HAP-1 (cell line): Measurements from ENCODE around the gene EP300.
"Not testable (repeated sequence)": the region's sequence is repeated elsewhere in the genome, so short reads cannot be mapped to it uniquely, and the experiment has no call there.

Experiments
- DNase-seq, 2 experiments: peaks; one replicate each; pipeline ENCODE4 v3.0.0-alpha.2; 2016 to 2020; ENCODE audit warnings: low spot score in 2 of 2
- H3K27me3 ChIP-seq: fragments of 250-450 bp; sonication (Bioruptor Pico); 2 replicates; pipeline ENCODE4 v1.5.1; 2020; ENCODE audit warnings: low read depth, mild to moderate bottlenecking, moderate library complexity
- H3K36me3 ChIP-seq: fragments of 250-450 bp; sonication (Bioruptor Pico); replicated peaks from 2 replicates; pipeline ENCODE4 v1.5.1; 2020; ENCODE audit warnings: mild to moderate bottlenecking
- H3K4me1 ChIP-seq: fragments of 250-450 bp; sonication (Bioruptor Pico); 2 replicates; pipeline ENCODE4 v1.5.1; 2020; ENCODE audit warnings: mild to moderate bottlenecking
- H3K4me3 ChIP-seq: fragments of 250-450 bp; sonication (Bioruptor Pico); 2 replicates; pipeline ENCODE4 v1.5.1; 2020; ENCODE audit warnings: mild to moderate bottlenecking, moderate library complexity
- H3K9me3 ChIP-seq: fragments of 250-450 bp; sonication (Bioruptor Pico); 2 replicates; pipeline ENCODE4 v1.5.1; 2020; ENCODE audit warnings: mild to moderate bottlenecking, moderate library complexity
- in situ Hi-C: fragments of 300-500 bp; cut with MboI; formaldehyde crosslinking; loops from 3 replicates; pipeline ENCODE4 v1.14.3; 2020; ENCODE audit warnings: low sequenced_read_pairs, inconsistent platforms, mixed read lengths

The EP300 gene

DNA sequence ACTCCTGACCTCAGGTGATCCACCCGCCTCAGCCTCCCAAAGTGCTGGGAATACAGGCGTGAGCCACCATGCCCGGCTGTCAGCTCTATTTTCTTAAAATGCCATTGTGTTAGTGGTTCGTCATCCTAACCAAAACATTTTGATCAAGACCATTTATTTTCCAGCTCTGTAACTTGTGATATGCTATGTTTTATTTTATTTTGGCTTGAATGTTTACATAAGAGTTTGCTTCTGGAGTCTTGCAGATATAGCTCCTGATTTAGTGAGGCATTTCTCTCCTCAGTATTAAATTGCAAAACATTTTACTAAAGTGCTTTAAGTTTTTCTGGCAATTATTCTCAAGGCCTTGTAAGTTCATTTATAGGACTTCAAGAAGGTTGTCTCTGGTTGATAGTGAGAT, 4.4 kb downstream of the EP300 start:
- in situ Hi-C loops, result no loop called here
- no peak for DNase-seq
- H3K27me3 ChIP-seq, result no peaks in the 10 kb centered on the region
- H3K4me1 ChIP-seq, result peaks cover 14% of the 10 kb centered on the region
- H3K36me3 ChIP-seq, result peaks cover 11% of the 10 kb centered on the region
- no peaks in the 10 kb centered on the region for H3K9me3 ChIP-seq
- H3K4me3 ChIP-seq, result no peak overlapping the region

DNA sequence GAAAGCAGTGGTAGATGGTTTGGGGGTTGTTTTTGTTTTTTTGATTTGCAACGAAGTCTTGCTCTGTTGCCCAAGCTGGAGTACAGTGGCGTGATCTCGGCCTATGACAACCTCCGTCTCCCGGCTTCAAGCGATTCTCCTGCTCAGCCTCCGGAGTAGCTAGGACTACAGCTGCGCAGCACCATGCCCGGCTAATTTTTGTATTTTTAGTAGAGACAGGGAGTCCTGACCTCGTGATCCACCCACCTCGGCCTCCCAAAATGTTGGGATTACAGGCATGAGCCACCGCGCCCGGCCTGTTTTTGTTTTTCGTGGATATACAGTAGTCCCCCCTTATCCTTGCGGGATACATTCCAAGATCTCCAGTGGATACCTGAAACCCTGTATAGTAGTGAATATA, 6.6 kb downstream of the EP300 start:
- no peaks in the 10 kb centered on the region for H3K27me3 ChIP-seq
- DNase-seq, result no peak
- H3K36me3 ChIP-seq, result peaks cover 11% of the 10 kb centered on the region
- H3K4me1 ChIP-seq, result peaks cover 14% of the 10 kb centered on the region
- H3K9me3 ChIP-seq, result no peaks in the 10 kb centered on the region
- no peak overlapping the region for H3K4me3 ChIP-seq
- in situ Hi-C loops, result no loop called here

DNA sequence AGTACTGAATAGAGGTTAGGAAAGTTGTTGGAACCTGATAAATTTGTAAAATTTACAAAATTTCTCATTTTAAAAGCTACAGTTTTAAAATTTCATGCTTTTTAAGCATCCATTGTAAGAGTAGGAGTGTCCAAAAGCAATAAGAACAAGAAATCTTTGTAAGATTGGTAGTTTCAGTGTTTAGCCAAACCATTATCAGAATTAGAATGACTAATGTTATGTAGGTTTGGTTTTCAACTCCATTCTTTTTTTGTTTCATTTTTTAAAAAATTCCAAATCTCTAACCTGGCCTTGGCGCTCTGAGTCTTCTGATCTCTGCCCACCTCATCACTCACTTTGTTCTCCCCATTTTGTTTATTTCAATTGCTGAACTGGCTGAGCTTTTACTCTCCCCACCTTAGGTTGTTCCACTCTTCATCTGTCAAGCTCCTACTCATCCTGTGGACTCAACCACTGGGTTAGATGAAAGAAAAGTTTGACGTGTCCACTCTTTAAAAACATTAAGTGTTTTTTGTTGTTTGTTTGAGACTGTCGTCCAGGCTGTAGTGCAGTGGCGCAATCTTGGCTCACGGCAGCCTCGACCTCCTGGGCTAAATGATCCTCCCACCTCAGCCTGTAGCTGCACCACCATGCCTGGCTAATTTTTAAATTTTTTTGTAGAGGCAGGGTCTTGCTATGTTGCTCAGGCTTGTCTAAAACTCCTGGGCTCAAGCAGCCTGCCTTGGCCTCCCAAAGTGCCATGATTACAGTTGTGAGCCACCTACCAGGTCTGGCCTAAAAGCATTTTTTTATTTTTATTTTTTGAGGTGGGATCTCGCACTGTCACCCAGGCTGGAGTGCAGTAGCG, 14.0 kb downstream of the EP300 start:
- Histone ChIP-seq H3K9me3 (no peaks in the 10 kb centered on the region), H3K27me3 (no peaks in the 10 kb centered on the region), H3K4me3 (no peak overlapping the region), H3K36me3 (no peaks in the 10 kb centered on the region; the same call in 1 of the 2 replicates), H3K4me1 (peaks cover 2% of the 10 kb centered on the region)
- no peak for DNase-seq
- in situ Hi-C loops, result no loop called here

DNA sequence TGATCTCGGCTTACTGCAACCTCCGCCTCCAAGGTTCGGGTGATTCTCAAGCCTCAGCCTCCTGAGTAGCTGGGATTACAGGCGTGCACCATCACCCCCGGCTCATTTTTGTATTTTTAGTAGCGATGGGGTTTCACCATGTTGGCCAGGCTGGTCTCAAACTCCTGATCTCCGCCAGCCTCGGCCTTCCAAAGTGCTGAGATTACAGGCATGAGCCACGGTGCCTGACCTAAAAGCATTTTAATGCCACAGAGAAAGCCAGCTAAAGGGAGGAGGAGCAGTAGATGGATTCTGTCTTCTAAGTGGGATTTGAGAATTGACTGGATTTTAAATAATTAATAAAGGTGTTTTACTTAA, 14.6 kb downstream of the EP300 start:
- H3K4me3 ChIP-seq, DNase-seq, H3K9me3 ChIP-seq, H3K4me1 ChIP-seq, H3K36me3 ChIP-seq, H3K27me3 ChIP-seq, in situ Hi-C loops: not testable (repeated sequence)

DNA sequence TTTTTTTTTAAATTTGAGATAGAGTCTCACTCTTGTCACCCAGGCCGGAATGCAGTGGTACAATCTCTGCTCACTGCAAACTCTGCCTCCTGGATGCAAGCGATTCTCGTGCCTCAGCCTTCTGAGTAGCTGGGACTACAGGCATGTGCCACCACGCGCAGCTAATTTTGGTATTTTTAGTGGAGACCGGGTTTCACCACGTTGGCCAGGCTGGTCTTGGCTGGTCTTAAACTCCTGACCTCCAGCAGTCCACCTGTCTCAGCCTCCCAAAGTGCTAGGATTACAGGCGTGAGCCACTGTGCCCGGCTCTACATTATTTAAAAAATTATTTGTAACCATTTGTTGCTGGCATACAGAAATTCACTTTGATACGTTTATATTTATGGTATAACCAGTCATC, 18.6 kb downstream of the EP300 start:
- Histone ChIP-seq H3K27me3 (no peaks in the 10 kb centered on the region), H3K9me3 (no peaks in the 10 kb centered on the region), H3K4me1 (peaks cover 2% of the 10 kb centered on the region), H3K36me3 (peaks cover 4% of the 10 kb centered on the region), H3K4me3 (no peak overlapping the region)
- in situ Hi-C loops, result no loop called here
- DNase-seq, result no peak

DNA sequence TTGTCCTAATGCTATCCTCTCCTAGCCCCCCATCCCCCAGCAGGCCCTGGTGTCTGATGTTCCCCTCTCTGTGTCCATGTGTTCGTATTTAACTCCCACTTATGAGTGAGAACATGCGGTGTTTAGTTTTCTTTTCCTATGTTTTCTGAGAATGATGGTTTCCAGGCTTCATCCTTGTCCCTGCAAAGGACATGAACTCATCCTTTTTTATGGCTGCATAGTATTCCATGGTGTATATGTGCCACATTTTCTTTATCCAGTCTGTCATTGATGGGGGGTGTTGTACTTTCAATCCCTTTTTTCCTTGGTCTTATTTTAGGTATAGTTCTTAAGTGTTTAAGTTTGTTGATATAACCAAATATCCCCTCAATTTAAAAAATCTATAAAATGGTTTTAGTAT, 23.9 kb downstream of the EP300 start:
- Histone ChIP-seq H3K4me3 (no peak overlapping the region), H3K27me3 (no peaks in the 10 kb centered on the region), H3K36me3 (peaks cover 31% of the 10 kb centered on the region), H3K9me3 (no peaks in the 10 kb centered on the region), H3K4me1 (peaks cover 5% of the 10 kb centered on the region)
- in situ Hi-C loops, result no loop called here
- DNase-seq, result no peak

DNA sequence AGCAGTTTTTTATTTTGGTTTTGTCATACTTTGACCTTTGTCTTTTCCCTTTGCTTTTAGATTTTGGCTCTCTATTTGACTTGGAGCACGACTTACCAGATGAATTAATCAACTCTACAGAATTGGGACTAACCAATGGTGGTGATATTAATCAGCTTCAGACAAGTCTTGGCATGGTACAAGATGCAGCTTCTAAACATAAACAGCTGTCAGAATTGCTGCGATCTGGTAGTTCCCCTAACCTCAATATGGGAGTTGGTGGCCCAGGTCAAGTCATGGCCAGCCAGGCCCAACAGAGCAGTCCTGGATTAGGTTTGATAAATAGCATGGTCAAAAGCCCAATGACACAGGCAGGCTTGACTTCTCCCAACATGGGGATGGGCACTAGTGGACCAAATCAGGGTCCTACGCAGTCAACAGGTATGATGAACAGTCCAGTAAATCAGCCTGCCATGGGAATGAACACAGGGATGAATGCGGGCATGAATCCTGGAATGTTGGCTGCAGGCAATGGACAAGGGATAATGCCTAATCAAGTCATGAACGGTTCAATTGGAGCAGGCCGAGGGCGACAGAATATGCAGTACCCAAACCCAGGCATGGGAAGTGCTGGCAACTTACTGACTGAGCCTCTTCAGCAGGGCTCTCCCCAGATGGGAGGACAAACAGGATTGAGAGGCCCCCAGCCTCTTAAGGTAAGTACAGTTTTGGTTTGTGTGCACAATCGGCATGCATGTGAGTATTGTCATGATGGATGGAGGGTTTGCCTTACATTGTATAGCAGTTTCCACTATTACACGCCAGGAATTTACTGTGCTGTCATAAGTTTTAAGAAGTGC, 25.0 kb downstream of the EP300 start:
- H3K27me3 ChIP-seq, result no peaks in the 10 kb centered on the region
- H3K36me3 ChIP-seq, result peaks cover 31% of the 10 kb centered on the region
- in situ Hi-C loops, result no loop called here
- no peaks in the 10 kb centered on the region for H3K9me3 ChIP-seq
- DNase-seq, result no peak
- no peak overlapping the region for H3K4me3 ChIP-seq
- peaks cover 10% of the 10 kb centered on the region for H3K4me1 ChIP-seq

DNA sequence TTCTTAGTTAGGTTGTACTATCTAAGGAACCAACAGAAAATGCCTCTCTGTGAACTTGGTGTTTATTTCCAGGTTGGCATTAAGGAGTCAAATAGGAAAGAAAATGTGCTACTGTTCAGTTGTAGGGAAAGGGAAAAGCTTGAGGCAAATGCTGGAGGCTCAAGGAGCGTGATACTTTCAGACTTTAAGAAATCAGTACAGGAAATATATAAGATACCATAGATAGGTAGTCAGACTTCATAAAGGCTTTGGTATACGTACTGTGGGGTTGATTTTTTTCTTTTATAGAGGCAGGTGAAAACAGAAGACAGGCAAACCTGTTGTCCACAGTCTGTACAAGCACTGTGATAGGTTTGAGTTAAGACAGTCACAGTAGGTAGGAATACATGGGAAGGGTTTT, 30.8 kb downstream of the EP300 start:
- peaks cover 45% of the 10 kb centered on the region for H3K36me3 ChIP-seq
- peaks cover 10% of the 10 kb centered on the region for H3K4me1 ChIP-seq
- no peaks in the 10 kb centered on the region for H3K9me3 ChIP-seq
- no peak for DNase-seq
- in situ Hi-C loops, result no loop called here
- no peak overlapping the region for H3K4me3 ChIP-seq
- no peaks in the 10 kb centered on the region for H3K27me3 ChIP-seq

DNA sequence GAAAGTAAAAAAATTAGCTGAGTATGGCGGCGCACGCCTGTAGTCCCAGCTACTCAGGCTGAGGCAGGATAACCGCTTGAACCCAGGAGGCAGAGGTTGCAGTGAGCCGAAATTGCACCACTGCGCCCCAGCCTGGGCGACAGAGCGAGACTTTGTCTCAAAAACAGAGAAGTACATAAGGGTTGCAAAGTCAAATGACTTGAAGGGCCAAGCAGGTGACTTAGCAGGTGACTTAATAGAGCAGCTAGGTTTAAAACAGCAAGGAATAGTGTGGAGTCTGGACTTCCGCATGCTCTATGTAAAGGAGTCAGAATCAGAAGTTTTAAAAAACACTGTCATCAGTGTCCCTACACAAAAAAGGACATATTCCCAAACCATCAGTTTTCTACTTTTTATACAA, 31.7 kb downstream of the EP300 start:
- no peaks in the 10 kb centered on the region for H3K27me3 ChIP-seq
- no peak for DNase-seq
- peaks cover 10% of the 10 kb centered on the region for H3K4me1 ChIP-seq
- H3K4me3 ChIP-seq, result no peak overlapping the region
- H3K9me3 ChIP-seq, result no peaks in the 10 kb centered on the region
- peaks cover 51% of the 10 kb centered on the region for H3K36me3 ChIP-seq
- in situ Hi-C loops, result no loop called here

DNA sequence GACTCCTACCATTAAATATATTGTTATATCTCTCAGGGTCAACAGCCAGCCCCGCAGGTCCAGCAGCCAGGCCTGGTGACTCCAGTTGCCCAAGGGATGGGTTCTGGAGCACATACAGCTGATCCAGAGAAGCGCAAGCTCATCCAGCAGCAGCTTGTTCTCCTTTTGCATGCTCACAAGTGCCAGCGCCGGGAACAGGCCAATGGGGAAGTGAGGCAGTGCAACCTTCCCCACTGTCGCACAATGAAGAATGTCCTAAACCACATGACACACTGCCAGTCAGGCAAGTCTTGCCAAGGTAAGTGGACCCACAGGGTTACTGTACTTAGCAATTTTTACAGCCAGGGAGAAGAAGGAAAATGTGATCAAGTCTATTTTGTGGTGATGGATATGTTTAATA, 35.1 kb downstream of the EP300 start:
- H3K36me3 ChIP-seq, result peaks cover 77% of the 10 kb centered on the region
- no peaks in the 10 kb centered on the region for H3K9me3 ChIP-seq
- H3K27me3 ChIP-seq, result no peaks in the 10 kb centered on the region
- H3K4me1 ChIP-seq, result no peaks in the 10 kb centered on the region
- in situ Hi-C loops, result loop anchor here (25.0 kb wide), 1 partner anchor 510 kb away; no protein-coding TSS in a partner anchor
- H3K4me3 ChIP-seq, result no peak overlapping the region
- DNase-seq, result no peak

DNA sequence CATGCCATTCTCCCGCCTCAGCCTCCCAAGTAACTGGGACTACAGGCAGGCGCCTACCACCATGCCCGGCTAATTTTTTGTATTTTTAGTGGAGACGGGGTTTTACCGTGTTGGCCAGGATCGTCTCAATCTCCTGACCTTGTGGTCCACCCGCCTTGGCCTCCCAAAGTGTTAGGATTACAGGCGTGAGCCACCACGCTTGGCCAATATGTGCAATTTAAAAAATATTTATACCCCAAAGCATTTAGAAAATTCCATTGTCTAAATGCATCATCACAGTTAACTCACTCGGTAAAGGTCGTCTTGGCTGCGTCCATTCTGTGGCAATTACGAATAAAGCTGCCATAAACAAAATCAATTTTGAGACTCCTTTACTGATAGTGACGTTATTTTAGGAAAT, 36.2 kb downstream of the EP300 start:
- Histone ChIP-seq H3K36me3 (peaks cover 83% of the 10 kb centered on the region), H3K4me3 (no peak overlapping the region), H3K9me3 (no peaks in the 10 kb centered on the region), H3K27me3 (no peaks in the 10 kb centered on the region), H3K4me1 (no peaks in the 10 kb centered on the region)
- DNase-seq, result no peak
- in situ Hi-C loops, result loop anchor here (25.0 kb wide), 1 partner anchor 509 kb away; no protein-coding TSS in a partner anchor

DNA sequence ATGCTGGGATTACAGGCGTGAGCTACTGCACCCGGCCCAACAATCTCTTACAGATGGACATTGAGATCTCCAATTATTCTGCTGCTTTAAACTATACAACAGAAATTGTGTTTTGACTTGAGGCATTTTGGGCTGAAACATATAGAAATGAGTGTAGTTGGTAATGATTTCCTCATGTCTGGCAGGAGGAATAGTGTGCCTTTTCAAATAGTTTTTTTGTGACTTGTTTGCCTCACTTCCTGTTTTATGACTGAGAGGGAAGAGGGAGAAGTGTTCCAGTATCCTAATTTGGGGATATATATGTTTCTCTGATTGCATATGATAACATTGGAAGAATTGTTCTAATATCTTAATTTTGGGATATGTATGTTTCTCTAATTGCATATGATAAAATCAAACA, 40.2 kb downstream of the EP300 start:
- no peaks in the 10 kb centered on the region for H3K4me1 ChIP-seq
- H3K36me3 ChIP-seq, result peaks cover 92% of the 10 kb centered on the region
- no peaks in the 10 kb centered on the region for H3K27me3 ChIP-seq
- no peak for DNase-seq
- H3K4me3 ChIP-seq, result no peak overlapping the region
- in situ Hi-C loops, result loop anchor here (25.0 kb wide), 1 partner anchor 505 kb away; no protein-coding TSS in a partner anchor
- no peaks in the 10 kb centered on the region for H3K9me3 ChIP-seq

DNA sequence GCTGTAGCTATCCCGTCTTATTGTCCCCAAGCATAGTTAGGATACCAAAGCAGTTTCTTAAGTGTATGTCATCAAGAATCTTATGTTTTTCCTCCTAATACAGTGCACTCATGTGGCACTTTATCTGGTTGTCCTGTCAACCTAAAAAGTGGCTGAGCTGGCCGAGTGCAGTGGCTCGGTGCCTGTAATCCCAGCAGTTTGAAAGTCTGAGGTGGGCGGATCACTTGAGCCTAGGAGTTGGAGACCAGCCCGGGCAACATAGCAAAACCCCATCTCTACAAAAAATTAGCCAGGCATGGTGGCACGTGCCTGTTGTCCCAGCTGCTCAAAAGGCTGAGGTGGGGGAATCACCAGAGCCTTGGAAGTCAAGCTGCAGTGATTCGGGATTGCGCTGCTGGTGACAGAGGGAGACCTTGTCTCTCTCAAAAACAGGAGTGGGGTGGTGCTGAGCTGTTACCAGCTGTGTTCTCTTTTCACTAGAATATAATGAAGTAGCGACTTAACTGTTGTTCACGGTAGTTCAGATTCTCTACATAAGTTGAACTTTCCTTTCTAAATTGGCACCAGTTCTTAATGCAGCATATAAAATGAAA, 48.1 kb downstream of the EP300 start:
- no peaks in the 10 kb centered on the region for H3K9me3 ChIP-seq
- H3K27me3 ChIP-seq, result no peaks in the 10 kb centered on the region
- H3K4me1 ChIP-seq, result no peaks in the 10 kb centered on the region
- no peak overlapping the region for H3K4me3 ChIP-seq
- in situ Hi-C loops, result loop anchor here (25.0 kb wide), 1 partner anchor 497 kb away; no protein-coding TSS in a partner anchor
- peaks cover 94% of the 10 kb centered on the region for H3K36me3 ChIP-seq
- no peak for DNase-seq

DNA sequence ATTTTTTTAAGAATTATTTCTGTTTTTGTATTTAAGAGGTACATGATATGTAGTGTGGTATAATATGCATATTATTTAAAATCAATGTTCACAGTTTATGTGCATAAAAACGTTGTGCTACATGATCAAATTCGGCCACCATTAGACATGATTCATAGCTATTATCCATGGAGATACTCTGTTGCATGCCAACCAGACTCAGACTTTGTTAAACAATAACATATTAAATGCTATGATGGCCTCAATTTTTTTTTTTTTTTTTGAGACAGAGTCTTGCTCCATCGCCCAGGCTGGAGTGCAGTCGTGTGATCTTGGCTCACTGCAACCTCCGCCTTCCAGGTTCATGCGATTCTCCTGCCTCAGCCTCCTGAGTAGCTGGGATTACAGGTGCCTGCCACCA, 53.5 kb downstream of the EP300 start:
- H3K4me3 ChIP-seq, H3K9me3 ChIP-seq, DNase-seq, H3K27me3 ChIP-seq, H3K4me1 ChIP-seq: not testable (repeated sequence)
- peaks cover 92% of the 10 kb centered on the region for H3K36me3 ChIP-seq
- in situ Hi-C loops, result loop anchor here (25.0 kb wide), 1 partner anchor 491 kb away; no protein-coding TSS in a partner anchor
